Activated T-cell treated with anti-CD3 and anti-CD28 coated beads, Interleukin-2, amount 50 U/mL, for 72 hours (primary cell): Measurements from ENCODE around the gene GAA. TPM values are rescaled to one million over a fixed set of nuclear protein-coding genes. Genes with fewer than 3 reads are reported as not detected.

Experiments
- ATAC-seq, 2 donors: fragments of 150-1000 bp; cut with Tn5 transposase; replicated peaks in 1 of 2; 2 replicates each; pipeline ENCODE4 v1.10.0; 2021; ENCODE audit warnings: moderate library complexity in 2 of 2, mild to moderate bottlenecking in 1 of 2
- DNase-seq, 2 donors: peaks; one replicate each; pipeline ENCODE4 v3.0.0; 2021 to 2022; ENCODE audit warnings: mixed read lengths in 1 of 2
- H3K27ac Mint-ChIP-seq: one replicate; pipeline ENCODE4 v1.8.0; 2022; ENCODE audit warnings: mild to moderate bottlenecking, moderate library complexity, mixed read lengths
- H3K27me3 Mint-ChIP-seq: one replicate; pipeline ENCODE4 v1.8.0; 2022; ENCODE audit warnings: low read depth, mixed read lengths
- H3K36me3 Mint-ChIP-seq, 2 donors: one replicate each; pipeline ENCODE4 v1.8.0; 2022; ENCODE audit warnings: mixed read lengths in 2 of 2, mild to moderate bottlenecking in 1 of 2; ENCODE audit not compliant: insufficient read depth in 2 of 2
- H3K4me1 Mint-ChIP-seq: one replicate; pipeline ENCODE4 v1.8.0; 2022; ENCODE audit warnings: low read depth, mixed read lengths
- H3K4me3 Mint-ChIP-seq, 2 donors: one replicate each; pipeline ENCODE4 v1.8.0; 2022; ENCODE audit warnings: mild to moderate bottlenecking in 2 of 2, mixed read lengths in 2 of 2, moderate library complexity in 2 of 2
- H3K9me3 Mint-ChIP-seq, 2 donors: one replicate each; pipeline ENCODE4 v1.8.0; 2022; ENCODE audit warnings: mixed read lengths in 2 of 2
- total RNA-seq, 2 donors: library from RNA; stranded (reverse); gene quantifications; one replicate each; pipeline ENCODE4 v1.2.3, GENCODE V29; 2022

The GAA gene
- 10 to 100 TPM; 31.7 to 37.1 TPM for total RNA-seq

DNA sequence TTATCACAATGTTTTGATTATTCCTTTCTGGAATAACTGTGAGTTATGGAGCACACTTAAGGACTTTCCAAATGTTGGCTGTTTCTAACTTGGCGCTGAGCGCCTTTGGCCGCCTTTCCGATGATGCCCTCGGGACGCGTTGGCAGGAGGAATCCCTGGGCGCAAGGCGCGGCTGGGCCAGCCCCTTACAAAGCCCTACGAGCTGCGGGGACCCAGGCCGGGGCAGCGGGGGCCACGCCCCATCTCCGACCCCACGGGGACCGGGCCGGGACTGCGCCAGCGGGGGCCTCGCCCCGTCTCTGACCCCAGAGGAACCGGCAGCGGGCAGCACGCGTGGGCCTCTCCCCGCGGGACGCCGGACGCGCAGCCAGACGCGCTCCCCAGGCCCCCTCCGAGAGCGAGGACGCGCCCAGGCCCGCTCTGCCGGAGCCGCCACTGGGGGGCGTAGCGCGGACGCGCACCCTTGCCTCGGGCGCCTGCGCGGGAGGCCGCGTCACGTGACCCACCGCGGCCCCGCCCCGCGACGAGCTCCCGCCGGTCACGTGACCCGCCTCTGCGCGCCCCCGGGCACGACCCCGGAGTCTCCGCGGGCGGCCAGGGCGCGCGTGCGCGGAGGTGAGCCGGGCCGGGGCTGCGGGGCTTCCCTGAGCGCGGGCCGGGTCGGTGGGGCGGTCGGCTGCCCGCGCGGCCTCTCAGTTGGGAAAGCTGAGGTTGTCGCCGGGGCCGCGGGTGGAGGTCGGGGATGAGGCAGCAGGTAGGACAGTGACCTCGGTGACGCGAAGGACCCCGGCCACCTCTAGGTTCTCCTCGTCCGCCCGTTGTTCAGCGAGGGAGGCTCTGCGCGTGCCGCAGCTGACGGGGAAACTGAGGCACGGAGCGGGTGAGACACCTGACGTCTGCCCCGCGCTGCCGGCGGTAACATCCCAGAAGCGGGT is at the start of gene GAA:
GAA (plus strand) TSS at position 571 of the 935 bp plus-strand sequence. CDS start 3,006 bp downstream, outside the sequence.
- peak; percentile 88 to 95 for DNase-seq
- H3K4me1 Mint-ChIP-seq: peaks cover 38% of the 10 kb centered on the region
- peak; percentile 88 to 92 for ATAC-seq
- H3K36me3 Mint-ChIP-seq: no peaks in the 10 kb centered on the region
- peak within 1 kb of the TSS; percentile 93 to 97 for H3K4me3 Mint-ChIP-seq
- H3K27me3 Mint-ChIP-seq: no peaks in the 10 kb centered on the region
- H3K9me3 Mint-ChIP-seq: no peaks in the 10 kb centered on the region
- peak within 1 kb of the TSS; percentile 90 for H3K27ac Mint-ChIP-seq

- Mint-ChIP-seq H3K4me3 (no peak overlapping the region), H3K4me1 (no peaks in the 10 kb centered on the region), H3K27ac (no peak overlapping the region), H3K9me3 (no peaks in the 10 kb centered on the region), H3K27me3 (no peaks in the 10 kb centered on the region), H3K36me3 (no peaks in the 10 kb centered on the region)
- ATAC-seq (no peak), DNase-seq (no peak)
Measured at GRCh38 chr17:80051681-80052080, 49.7 kb upstream of the GAA start.

- Mint-ChIP-seq H3K9me3 (no peaks in the 10 kb centered on the region), H3K36me3 (no peaks in the 10 kb centered on the region), H3K27me3 (no peaks in the 10 kb centered on the region), H3K4me3 (no peak overlapping the region), H3K4me1 (no peaks in the 10 kb centered on the region), H3K27ac (no peak overlapping the region)
- DNase-seq: no peak
- no peak for ATAC-seq
Measured at GRCh38 chr17:80053102-80053501, 48.3 kb upstream of the GAA start.

DNA sequence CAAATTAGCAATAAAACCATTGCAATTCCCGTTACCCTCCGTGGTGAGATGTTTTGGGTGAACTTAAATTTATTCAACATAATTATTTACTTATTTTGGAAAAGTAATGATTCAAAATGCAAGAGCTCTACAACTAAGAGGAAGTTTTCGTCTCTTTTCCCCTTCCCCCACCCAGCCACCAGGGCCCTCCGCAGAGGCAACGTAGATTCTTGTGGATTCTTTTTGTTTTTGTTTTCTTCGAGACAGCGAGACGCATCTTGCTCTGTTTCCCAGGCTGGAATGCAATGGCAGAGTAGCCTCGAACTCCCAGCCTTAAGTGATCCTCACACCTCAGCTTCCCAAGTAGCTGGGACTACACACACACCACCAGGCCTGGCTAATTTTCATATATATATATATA is 45.8 kb upstream of the GAA start:
- no peak overlapping the region for H3K4me3 Mint-ChIP-seq
- H3K27ac Mint-ChIP-seq: no peak overlapping the region
- H3K4me1 Mint-ChIP-seq: no peaks in the 10 kb centered on the region
- no peak for ATAC-seq
- DNase-seq: no peak
- H3K9me3 Mint-ChIP-seq: no peaks in the 10 kb centered on the region
- H3K36me3 Mint-ChIP-seq: no peaks in the 10 kb centered on the region
- H3K27me3 Mint-ChIP-seq: no peaks in the 10 kb centered on the region

DNA sequence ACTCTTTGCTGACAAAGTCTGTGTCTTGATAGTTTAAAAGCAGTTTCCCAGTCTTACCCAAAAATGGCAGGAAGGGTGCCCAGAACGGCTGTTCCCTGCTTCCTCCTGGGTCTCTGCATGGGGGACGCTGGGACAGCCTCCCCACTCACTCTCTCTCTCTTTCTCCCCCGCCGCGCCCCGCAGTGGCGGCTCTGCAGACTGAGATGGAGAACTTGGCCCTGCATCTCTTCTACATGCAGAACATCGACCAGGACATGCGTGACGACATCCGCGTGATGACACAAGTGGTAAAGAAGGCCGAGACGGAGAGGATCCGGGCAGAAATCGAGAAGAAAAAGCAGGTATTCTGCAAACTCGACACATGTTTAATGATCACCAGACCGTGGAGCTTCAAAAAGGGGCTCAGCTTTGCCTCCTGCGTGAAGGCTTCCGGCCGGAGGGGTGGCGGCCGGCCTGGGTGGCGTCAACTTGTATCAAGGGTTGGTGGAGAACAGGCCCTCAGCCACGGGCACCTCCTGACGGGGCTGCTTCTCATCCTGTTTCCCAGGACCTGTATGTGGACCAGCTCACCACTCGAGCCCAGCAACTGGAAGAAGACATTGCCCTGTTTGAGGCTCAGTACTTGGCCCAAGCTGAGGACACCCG is 42.9 kb upstream of the GAA start:
- H3K4me1 Mint-ChIP-seq: no peaks in the 10 kb centered on the region
- H3K27me3 Mint-ChIP-seq: no peaks in the 10 kb centered on the region
- H3K27ac Mint-ChIP-seq: no peak overlapping the region
- H3K4me3 Mint-ChIP-seq: no peak overlapping the region
- no peaks in the 10 kb centered on the region for H3K36me3 Mint-ChIP-seq
- DNase-seq: no peak
- H3K9me3 Mint-ChIP-seq: no peaks in the 10 kb centered on the region
- no peak for ATAC-seq

GRCh38 chr17:80060644-80061043 is 40.7 kb upstream of the GAA start:
- Mint-ChIP-seq H3K27me3 (no peaks in the 10 kb centered on the region), H3K4me1 (no peaks in the 10 kb centered on the region), H3K4me3 (no peak overlapping the region), H3K36me3 (no peaks in the 10 kb centered on the region), H3K9me3 (no peaks in the 10 kb centered on the region), H3K27ac (no peak overlapping the region)
- DNase-seq (no peak), ATAC-seq (no peak)

DNA sequence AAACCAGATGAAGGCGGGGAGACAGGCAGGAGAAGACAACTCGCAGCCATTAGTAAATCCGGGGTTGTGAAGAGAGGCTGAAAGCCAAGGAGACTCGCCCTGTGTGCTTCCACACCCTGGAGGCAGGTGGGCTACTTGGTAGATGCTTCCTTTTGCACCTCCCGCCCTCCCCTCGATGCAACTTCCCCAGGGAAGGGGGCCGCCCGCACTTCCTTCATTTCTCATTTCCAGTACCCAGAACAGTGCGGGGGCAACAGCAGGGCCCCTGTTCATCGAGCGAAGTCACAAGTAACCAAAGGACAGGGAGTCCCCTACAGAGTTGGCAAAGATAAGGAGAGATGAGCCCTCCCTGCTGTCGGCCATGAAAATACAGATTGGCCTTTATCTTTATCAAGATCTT is 40.0 kb upstream of the GAA start:
- no peak overlapping the region for H3K4me3 Mint-ChIP-seq
- ATAC-seq (no peak), DNase-seq (no peak)
- H3K9me3 Mint-ChIP-seq: no peaks in the 10 kb centered on the region
- no peaks in the 10 kb centered on the region for H3K4me1 Mint-ChIP-seq
- H3K27me3 Mint-ChIP-seq: no peaks in the 10 kb centered on the region
- H3K36me3 Mint-ChIP-seq: no peaks in the 10 kb centered on the region
- no peak overlapping the region for H3K27ac Mint-ChIP-seq

GRCh38 chr17:80063830-80064585 is 37.4 kb upstream of the GAA start:
- H3K36me3 Mint-ChIP-seq: no peaks in the 10 kb centered on the region

GRCh38 chr17:80064696-80065095 is 36.7 kb upstream of the GAA start:
- Mint-ChIP-seq H3K27me3 (no peaks in the 10 kb centered on the region), H3K27ac (no peak overlapping the region), H3K36me3 (no peaks in the 10 kb centered on the region), H3K4me3 (no peak overlapping the region), H3K4me1 (no peaks in the 10 kb centered on the region), H3K9me3 (no peaks in the 10 kb centered on the region)
- no peak for DNase-seq
- no peak for ATAC-seq

More at GRCh38 chr17:80063830-80064585, 37.4 kb upstream of the GAA start:
- ATAC-seq: no peak
- Mint-ChIP-seq H3K4me3 (no peak overlapping the region), H3K9me3 (no peaks in the 10 kb centered on the region), H3K4me1 (no peaks in the 10 kb centered on the region), H3K27ac (no peak overlapping the region), H3K27me3 (no peaks in the 10 kb centered on the region)
- no peak for DNase-seq

GRCh38 chr17:80065478-80066170 is 35.8 kb upstream of the GAA start:
- H3K36me3 Mint-ChIP-seq: no peaks in the 10 kb centered on the region
- DNase-seq: no peak
- no peak for ATAC-seq
- no peak overlapping the region for H3K4me3 Mint-ChIP-seq
- no peak overlapping the region for H3K27ac Mint-ChIP-seq
- no peaks in the 10 kb centered on the region for H3K4me1 Mint-ChIP-seq
- no peaks in the 10 kb centered on the region for H3K27me3 Mint-ChIP-seq
- no peaks in the 10 kb centered on the region for H3K9me3 Mint-ChIP-seq

GRCh38 chr17:80067393-80067986 is 33.9 kb upstream of the GAA start:
- no peak overlapping the region for H3K4me3 Mint-ChIP-seq
- DNase-seq: no peak

More at GRCh38 chr17:80067393-80067986, 33.9 kb upstream of the GAA start:
- no peaks in the 10 kb centered on the region for H3K27me3 Mint-ChIP-seq
- no peaks in the 10 kb centered on the region for H3K4me1 Mint-ChIP-seq
- H3K27ac Mint-ChIP-seq: no peak overlapping the region
- no peaks in the 10 kb centered on the region for H3K36me3 Mint-ChIP-seq
- ATAC-seq: no peak
- no peaks in the 10 kb centered on the region for H3K9me3 Mint-ChIP-seq
